ENCODE measurements around the gene U2AF2. TPM values are rescaled to one million over a fixed set of nuclear protein-coding genes. Genes with fewer than 3 reads are reported as not detected.

U2AF2 gene
- total RNA-seq, 1 experiment from 2014 or later: 321 TPM

DNA sequence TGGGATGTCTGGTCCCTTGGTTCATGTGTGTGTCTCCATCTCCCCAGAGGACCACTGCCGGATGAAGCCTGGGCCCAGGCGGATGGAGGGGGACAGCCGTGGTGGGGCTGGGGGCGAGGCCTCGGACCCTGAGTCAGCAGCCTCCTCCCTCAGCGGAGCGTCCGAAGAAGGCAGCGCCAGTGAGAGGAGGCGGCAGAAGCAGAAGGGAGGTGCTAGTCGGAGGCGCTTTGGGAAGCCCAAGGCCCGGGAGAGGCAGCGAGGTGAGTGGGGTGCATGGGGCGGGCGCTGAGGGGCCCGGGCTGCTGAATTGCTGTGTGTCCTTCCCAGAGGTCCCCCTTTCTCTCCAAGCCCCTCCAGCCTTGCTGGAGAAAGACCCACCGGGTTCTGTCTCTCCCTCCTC, 3.6 kb upstream of the U2AF2 start:
- Histone ChIP-seq H2AFZ (ENCODE audit: low read length) (no peak overlapping the region), H3K9ac (ENCODE audit: extremely low read depth, insufficient read length, low read length) (no peak overlapping the region), H2BK5ac (ENCODE audit: insufficient read length, low read length) (no peak overlapping the region), H3K56ac (ENCODE audit: insufficient read length, low read depth, low read length) (no peak overlapping the region), H3K23me2 (ENCODE audit: insufficient read length, low read depth, low read length, poor library complexity, severe bottlenecking) (peaks cover 29% of the 10 kb centered on the region), H3K4me1 (ENCODE audit: insufficient read depth, low read length) (no peaks in the 10 kb centered on the region), H3K9me3 (ENCODE audit: control insufficient read depth, low read depth, low read length) (no peaks in the 10 kb centered on the region), H4K8ac (replicated peaks; ENCODE audit: insufficient read length, low read depth, low read length) (no peak overlapping the region), H2BK15ac (ENCODE audit: low read depth, low read length) (no peak overlapping the region), H2BK12ac (ENCODE audit: insufficient read length, low read depth, low read length) (no peak overlapping the region), H2BK20ac (ENCODE audit: low read depth, low read length, poor library complexity, severe bottlenecking) (no peak overlapping the region), H3K79me1 (ENCODE audit: insufficient read depth, low read depth, low read length, poor library complexity, severe bottlenecking) (no peaks in the 10 kb centered on the region), H3T11ph (ENCODE audit: low read length) (no peak overlapping the region), H4K91ac (ENCODE audit: insufficient read length, low read depth, low read length) (no peak overlapping the region), H3K23ac (ENCODE audit: insufficient read length, low read depth, low read length) (no peak overlapping the region), H3K18ac (ENCODE audit: insufficient read length, low read depth, low read length) (no peak overlapping the region), H4K5ac (ENCODE audit: insufficient read length, low read depth, low read length) (no peak overlapping the region), H2AK5ac (ENCODE audit: insufficient read length, low read length) (no peak overlapping the region), H4K20me1 (ENCODE audit: control insufficient read depth, insufficient read depth, insufficient read length) (peaks cover 5% of the 10 kb centered on the region), H3K27me3 (ENCODE audit: insufficient read depth, low read length) (no peaks in the 10 kb centered on the region), H3K14ac (ENCODE audit: insufficient read depth, low read length) (no peak overlapping the region), H3K79me2 (ENCODE audit: insufficient read depth, low read length) (peaks cover 7% of the 10 kb centered on the region; the same call in 1 of the 2 replicates), H3K4ac (ENCODE audit: low read depth, low read length) (no peak overlapping the region), H2BK120ac (ENCODE audit: low read depth, low read length, poor library complexity, severe bottlenecking) (no peak overlapping the region), H3K4me2 (ENCODE audit: insufficient read depth, insufficient read length, low read length) (no peak overlapping the region), H3K27ac (ENCODE audit: insufficient read length, low read depth, low read length) (no peak overlapping the region)
- peaks cover 6 to 46% (median 38%) of the 10 kb centered on the region in 3 experiments; a peak in 6 of 7 replicates for H3K36me3 Mint-ChIP-seq (ENCODE audit: insufficient read depth in 1 of 3, low read depth in 3 of 3)
- H3K9me3 Mint-ChIP-seq: peaks cover 0 to 3% of the 10 kb centered on the region in 2 experiments; a peak in 3 of 5 replicates
- peaks cover 19 to 22% of the 10 kb centered on the region in 2 experiments for H3K4me1 Mint-ChIP-seq
- no CpG with 5 or more reads among the region's 18 CpGs for WGBS (ENCODE audit: extremely low coverage, insufficient read length, low lambda C conversion rate)
- TF ChIP-seq, protein P1, sequence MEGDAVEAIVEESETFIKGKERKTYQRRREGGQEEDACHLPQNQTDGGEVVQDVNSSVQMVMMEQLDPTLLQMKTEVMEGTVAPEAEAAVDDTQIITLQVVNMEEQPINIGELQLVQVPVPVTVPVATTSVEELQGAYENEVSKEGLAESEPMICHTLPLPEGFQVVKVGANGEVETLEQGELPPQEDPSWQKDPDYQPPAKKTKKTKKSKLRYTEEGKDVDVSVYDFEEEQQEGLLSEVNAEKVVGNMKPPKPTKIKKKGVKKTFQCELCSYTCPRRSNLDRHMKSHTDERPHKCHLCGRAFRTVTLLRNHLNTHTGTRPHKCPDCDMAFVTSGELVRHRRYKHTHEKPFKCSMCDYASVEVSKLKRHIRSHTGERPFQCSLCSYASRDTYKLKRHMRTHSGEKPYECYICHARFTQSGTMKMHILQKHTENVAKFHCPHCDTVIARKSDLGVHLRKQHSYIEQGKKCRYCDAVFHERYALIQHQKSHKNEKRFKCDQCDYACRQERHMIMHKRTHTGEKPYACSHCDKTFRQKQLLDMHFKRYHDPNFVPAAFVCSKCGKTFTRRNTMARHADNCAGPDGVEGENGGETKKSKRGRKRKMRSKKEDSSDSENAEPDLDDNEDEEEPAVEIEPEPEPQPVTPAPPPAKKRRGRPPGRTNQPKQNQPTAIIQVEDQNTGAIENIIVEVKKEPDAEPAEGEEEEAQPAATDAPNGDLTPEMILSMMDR (conservative IDR thresholded peaks at IDR 0.05): no peak
- H3K27ac Mint-ChIP-seq: peak overlapping the region in 2 of 3 experiments; percentile 75 to 88; a peak in 3 of 7 replicates
- no peaks in the 10 kb centered on the region; the same call in 1 of the 2 replicates for H3K27me3 Mint-ChIP-seq (ENCODE audit: low read depth)
- DNase-seq: no peak
- 0 out of 5 replicates have a peak overlapping the region, but pooled peaks of 1 of the 2 experiments have one; percentile 60 for H3K4me3 Mint-ChIP-seq
